RKO (cell line): ENCODE data around the gene KIFAP3.
"Not testable (repeated sequence)": the region's sequence is repeated elsewhere in the genome, so short reads cannot be mapped to it uniquely, and the experiment has no call there.

Source experiments
- DNase-seq: peaks from one replicate; pipeline ENCODE4 v3.0.0-alpha.2; 2016; ENCODE audit warnings: low spot score

KIFAP3 gene

DNA sequence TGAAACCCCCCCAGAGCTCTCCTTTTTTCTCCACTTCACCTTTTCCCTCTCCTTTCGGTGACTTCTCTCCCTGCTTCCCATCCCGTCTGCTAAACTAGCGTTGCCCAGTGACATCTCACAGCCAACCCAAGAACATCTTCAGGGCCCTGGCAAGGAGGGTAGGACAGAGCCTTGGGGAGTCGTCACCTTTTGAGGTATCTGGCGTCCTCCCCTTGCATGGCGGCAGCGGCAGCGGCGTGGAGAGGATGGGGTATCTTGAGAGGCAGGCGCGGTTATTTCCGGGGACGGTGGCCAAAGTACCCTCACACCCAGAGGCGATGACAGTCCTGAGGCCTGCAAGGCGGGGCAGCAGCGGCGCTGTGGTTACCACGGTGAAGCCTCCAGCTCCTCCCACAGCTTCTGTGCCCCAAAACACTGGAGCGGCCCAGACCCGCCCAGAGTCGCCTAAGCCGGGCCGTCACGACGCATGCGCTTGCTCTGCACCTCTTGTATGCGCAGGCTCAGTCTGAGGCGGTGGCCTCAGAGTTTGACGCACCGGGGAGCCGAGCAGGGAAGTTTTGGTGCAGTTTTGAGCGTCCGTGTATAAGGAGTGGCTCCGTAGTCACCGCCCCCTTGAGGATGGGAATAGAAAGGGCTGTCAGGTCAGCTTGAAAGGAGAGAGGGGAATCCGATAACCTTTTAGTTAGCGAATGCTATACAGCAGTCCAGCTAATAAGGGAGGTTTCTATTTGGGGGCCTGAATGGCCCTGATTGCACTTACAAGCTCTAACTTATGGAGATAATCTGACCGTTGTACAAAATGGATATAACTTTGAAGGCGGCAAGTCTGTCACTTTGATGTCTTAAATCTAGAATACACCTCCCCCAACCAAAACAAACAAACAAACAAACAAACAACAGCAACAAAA lies at the start of gene KIFAP3:
KIFAP3 (minus strand) TSS at position 446 of the 908 bp plus-strand sequence; CDS start at position 218, 228 bp downstream.
- peak; percentile 99 for DNase-seq

DNA sequence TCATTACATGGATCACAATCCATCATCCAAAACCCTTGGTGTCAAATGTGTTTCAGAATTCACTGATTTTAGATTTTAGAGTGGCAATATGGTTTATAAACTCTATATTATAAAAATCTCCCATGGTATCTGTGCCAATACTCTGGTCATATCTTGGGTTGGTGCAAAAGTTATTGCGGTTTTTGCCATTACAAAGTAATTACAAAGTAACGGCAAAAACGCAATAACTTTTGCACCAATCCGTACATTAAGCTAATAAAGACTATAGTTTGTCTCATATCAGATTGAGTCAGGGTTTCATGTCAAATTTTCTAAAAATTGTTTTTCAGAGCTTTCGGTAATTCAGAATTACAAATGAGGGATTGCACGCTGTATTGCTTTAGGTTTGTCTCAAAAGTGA lies 47.9 kb upstream of the KIFAP3 start:
- no peak for DNase-seq

DNA sequence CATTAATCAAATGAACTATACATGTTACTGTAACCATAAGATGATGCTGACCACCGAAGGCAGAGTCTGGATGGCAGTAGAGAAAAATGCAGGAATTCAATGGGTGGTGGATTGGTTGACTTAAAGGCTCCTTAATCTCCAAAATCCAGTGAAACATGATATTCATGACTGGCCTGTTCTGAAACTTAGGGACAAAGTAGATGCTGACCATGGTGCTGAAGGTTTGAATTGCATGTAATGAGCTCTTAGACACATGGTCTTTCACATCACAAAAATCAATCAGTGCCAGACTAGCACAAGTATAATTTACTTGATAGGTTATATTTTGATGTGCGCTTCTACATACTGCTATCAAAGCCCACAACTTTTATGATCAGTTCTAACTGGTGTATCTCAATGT lies 40.4 kb upstream of the KIFAP3 start:
- DNase-seq: peak; percentile 57

DNA sequence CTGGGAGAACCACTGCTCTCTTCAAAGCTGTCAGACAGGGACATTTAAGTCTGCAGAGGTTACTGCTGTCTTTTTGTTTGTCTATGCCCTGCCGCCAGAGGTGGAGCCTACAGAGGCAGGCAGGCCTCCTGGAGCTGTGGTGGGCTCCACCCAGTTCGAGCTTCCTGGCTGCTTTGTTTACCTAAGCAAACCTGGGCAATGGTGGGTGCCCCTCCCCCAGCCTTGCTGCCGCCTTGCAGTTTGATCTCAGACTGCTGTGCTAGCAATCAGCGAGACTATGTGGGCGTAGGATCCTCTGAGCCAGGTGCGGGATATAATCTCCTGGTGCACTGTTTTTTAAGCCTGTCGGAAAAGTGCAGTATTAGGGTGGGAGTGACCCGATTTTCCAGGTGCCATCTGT lies 38.6 kb upstream of the KIFAP3 start:
- DNase-seq: not testable (repeated sequence)

DNA sequence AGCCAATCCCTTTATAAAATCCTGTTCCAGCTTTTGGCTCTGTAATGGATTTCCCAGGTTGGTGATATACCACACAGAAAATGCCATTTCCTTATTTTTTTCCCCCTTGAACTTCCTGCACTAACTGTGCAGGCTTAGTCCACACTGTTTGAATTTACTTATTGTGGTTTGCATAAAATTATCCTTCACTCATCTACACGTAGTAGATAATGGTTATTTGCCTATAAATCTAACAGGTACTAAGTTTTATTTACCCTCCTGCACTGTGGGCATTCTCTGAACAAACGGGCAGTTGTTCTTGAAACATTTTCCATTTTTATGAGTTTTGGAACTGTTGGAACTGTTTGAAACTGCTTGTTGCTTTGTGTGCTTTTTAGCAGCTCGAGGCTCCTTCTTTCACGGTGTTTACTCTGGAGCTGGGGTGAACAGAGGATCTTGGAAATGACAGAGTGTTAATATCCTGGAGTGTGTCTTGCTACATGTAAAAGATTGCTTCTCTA lies 23.0 kb upstream of the KIFAP3 start:
- no peak for DNase-seq

DNA sequence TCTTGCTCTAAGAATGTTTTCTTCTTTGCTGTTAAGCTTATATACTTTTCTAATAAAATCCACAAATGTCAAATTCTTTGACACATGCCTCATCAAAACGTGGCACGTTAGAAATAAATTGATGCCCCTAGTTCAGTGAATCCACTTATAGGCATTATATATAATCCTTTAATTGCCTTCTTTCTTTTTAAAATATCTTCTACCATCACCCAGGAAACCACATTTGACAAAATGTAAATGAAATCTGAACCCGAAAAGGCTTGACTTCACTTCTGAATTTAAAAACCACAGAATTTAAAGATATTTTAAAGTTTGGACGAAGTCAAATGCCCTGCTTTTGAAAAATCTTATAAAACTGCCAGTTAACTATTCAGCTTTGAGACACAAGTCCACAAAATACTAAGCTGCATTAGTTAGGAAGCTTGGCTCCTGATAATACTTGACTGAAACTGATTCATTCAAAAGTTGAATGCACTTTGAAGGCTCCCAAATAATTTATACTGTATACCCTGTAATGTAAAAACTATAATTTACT lies 22.4 kb upstream of the KIFAP3 start:
- DNase-seq: no peak

DNA sequence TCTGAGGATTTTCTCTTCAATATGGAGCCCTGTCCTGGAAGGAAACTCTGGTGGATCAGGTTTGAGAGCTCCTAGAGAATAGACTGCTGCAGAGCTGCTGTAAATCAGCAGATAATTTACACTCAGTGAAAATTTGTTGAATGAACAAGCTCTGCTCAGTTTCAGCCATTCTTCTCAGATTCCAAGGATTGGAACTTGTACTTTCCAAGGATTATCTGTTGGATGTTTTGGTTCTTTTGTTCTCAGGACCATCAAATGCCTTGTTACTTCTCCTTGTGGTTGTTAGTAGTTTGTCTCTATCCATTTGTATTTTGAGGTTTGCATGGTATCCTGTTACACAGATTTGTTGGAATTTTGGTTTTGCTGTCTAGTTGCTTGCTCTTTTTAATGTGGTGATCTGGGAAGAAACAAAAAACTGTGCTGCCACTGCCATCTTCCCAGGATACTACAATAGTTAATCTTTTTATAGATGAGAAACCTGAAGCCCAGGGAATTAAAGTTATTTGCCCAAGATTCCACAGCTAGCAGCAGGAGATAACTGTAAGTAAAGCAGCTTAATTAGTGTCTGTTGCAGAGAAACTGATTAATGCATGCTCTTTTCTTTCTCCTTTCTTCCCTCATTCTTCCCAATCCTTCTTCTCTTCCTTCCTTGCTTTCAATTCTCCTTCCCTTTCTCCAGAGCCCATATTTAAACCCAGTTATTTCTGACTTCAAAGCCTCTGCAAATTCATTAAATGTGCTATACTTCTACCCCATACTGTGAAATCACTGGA lies 21.7 kb upstream of the KIFAP3 start:
- DNase-seq: no peak

DNA sequence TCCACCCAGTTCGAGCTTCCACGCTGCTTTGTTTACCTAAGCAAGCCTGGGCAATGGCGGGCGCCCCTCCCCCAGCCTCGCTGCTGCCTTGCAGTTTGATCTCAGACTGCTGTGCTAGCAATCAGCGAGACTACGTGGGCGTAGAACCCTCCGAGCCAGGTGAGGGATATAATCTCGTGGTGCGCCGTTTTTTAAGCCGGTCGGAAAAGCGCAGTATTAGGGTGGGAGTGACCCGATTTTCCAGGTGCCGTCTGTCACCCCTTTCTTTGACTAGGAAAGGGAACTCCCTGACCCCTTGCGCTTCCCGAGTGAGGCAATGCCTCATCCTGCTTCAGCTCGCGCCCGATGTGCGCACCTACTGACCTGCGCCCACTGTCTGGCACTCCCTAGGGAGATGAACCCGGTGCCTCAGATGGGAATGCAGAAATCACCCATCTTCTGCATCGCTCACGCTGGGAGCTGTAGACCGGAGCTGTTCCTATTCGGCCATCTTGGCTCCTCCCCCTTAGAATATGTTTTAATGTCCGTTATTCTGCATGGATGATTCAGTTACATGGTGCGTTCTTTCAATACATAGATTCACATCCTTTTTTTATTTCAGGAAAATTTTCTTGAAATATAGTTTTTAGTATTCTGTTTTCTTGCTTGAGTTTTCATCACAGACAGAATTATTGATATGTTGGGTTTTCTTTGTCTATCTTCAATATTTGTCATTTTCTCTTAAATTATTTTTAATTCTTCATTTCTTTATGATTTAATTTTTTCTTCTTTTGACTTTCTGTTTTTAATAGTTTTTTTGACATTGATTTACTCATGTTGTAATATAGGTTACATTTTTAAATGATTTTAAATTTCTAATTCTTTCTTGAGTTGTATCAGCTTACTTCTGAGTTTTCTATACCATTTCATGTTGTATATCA lies 20.5 kb upstream of the KIFAP3 start:
- DNase-seq: not testable (repeated sequence)

DNA sequence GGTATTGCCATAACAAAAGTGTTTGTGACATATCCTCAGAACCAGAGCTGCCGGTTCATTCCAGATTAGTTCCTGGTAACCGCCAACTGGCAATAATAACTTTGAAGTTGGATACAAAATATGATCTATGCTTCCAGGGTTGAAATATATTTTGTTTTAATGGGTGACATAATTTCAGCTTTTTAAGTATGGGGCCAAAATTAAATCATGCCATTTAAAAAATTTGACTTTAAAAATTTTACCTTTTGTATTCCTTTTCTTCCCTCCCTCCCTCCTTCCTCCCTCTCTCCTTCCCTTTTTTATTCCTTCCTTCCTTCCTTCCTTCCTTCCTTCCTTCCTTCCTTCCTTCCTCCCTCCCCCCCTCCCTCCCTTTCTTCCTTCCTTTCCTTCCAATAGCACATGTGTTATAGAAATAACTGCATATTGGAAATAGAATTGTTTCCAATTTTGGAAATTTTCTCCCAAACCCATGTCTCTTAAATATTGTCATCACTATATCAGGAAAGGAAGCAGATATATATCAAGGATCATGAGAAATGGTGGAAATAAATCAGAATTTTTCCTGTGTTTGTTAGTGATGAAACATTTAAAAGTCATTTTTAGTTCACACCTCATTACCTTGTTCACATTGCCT lies 12.0 kb upstream of the KIFAP3 start:
- no peak for DNase-seq

DNA sequence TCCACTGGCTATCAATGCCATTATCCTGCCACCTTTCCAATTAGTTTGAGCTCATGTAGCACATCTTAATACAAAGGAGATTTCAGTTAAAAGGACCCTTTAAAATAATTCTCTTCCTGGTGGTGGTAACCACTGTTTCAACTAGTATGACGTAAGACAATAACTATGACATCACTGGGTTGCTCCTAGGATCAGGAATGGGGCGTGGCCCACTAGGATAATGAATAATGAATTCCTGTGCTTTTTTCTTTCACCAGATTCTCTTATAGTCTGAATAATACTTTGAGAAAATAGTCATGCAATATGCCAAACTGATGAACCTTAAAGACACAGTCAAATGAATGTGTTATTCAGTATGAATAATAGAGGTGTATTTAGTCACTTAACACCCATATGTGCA lies 10.6 kb upstream of the KIFAP3 start:
- DNase-seq: no peak

DNA sequence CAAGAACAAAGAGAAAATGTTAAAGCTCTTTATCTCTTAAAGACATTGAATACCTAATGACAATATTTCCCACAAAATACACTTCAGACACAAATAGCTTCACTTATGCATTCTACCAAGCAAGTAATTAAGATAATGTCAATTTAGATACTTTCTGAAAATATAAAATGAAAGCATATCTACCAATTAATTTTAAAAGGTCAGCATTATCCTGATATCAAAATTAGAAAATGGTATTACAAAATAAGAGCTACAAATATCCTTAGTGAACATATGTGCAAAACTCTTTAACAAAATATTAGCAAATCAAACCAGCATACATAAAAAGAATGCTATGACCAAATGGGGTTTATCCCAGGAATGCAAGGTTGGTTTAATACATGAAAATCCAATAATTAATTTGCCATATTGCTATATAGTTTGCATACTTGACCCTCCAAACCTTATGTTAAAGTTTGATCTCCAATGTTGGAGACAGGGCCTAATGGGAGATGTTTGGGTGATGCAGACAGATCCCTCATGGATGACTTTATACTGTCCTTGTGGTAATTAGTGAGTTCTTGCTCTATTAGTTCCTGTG lies 4.2 kb upstream of the KIFAP3 start:
- DNase-seq: no peak

DNA sequence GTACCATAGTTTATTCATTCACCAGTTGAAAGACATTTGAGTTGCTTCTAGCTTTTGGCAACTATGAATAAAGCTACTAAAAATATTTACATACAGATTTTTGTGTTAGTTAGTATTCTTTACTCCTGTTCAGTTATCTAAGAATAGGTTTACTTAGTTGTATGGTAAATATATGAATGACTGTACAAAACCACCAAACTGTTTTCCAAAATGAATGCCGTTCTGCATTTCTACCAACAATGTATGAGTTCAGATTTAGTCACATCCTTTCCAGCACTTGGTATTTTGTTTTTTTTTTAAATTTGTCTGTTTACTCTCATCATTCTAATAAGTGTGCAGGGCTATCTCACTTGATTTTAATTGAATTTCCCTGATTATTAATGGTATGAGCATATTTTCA lies 3.4 kb upstream of the KIFAP3 start:
- DNase-seq: no peak

DNA sequence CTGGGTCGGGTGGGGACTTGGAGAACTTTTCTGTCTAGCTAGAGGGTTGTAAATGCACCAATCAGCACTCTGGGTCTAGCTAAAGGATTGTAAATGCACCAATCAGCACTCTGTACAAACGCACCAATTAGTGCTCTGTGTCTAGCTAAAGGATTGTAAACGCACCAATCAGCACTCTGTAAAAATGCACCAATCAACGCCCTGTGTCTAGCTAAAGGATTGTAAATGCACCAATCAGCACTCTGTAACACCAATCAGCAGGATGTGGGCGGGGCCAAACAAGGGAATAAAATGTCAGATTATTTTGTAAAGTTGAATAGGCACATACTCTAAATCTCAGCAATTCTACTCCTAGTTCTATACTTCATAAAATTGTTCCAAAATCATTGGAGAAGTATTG lies 2.5 kb upstream of the KIFAP3 start:
- not testable (repeated sequence) for DNase-seq

DNA sequence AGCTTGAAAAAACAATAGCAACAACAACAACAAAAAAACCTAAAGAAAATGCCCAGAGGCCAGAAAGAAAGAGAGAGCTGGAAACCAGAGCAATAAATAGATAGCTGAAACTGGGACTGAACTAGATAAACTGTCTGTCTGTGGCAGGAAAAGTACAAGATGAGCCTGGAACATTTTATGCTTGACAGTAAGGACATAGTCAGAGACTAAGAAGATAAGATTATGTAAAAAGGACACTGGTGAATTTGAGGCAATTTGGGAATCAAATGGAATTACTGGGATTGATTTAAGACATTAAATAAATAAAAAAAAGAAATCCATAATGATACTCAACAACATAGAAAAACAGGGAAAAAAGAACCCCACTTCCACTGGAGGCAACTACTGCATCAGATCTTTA lies 1.7 kb upstream of the KIFAP3 start:
- no peak for DNase-seq

DNA sequence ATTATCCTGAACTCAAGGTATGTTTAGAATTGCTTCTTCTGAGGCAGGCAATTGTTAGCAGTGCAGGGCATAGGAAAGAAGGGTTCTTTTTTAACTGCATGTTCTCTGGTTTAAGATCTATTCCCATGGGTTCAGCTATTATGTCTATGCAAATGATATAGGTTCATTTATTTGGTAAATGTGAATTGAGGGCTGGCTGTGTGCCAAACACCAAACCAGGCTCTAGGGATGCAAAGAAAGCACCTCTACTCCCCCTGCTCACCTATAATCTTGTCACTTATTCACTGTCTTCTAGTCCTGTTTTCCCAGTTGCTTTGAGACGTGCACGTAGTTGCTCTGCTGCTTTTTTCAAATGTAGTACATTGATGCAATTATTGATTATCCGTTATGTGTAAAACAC lies 691 bp upstream of the KIFAP3 start:
- no peak for DNase-seq

DNA sequence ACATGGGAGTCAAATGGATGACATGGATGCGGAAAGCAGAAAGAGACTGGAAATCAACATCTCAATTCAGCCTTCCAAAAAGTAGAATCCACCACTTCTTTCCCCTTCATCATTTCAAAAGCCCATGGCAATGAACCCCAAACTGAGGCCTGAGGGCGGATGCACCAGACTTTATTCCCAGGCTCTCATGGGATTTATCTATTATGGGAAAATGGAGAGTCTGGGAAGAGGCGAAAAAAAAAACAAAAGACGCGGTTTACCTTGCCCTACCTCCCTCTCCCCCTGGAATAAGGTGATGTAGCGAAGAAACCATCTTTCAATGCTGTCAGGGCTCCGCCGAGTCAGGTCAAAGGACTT lies 624 bp downstream of the KIFAP3 start:
- no peak for DNase-seq

DNA sequence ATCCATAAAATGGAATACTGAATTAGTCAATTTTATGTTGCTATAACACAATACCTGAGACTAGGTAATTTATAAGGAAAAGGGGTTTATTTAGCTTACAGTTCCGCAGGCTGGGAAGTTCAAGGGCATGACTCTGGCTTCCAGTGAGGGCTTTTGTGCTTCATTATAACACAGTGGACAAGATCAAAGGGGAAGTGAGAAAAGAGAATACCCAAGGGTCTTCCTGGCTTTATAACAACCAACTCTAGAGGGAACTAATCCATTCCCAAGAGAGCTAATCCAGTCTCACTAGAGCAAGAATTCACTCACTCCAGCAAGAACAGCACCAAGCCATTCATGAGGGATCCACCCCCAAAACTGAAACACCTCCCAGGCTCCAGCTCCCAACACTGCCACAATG lies 3.1 kb downstream of the KIFAP3 start:
- DNase-seq: no peak

DNA sequence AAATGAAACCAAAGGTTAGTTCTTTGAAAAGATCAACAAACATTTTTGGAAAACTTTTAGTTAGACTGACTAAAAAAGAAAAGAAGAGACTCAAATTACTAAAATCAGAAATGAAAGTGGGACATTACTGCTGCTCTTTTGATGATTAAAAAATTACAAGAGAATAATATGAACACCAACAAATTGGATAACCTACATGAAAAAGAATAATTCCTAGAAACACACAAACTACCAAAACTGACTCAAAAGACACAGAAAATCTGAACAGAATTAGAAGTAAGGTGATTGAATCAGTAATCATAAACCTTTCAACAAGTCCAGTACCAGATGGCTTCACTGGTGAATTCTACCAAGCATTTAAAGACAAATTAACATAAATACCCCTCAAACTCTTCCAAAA lies 5.6 kb downstream of the KIFAP3 start:
- no peak for DNase-seq

DNA sequence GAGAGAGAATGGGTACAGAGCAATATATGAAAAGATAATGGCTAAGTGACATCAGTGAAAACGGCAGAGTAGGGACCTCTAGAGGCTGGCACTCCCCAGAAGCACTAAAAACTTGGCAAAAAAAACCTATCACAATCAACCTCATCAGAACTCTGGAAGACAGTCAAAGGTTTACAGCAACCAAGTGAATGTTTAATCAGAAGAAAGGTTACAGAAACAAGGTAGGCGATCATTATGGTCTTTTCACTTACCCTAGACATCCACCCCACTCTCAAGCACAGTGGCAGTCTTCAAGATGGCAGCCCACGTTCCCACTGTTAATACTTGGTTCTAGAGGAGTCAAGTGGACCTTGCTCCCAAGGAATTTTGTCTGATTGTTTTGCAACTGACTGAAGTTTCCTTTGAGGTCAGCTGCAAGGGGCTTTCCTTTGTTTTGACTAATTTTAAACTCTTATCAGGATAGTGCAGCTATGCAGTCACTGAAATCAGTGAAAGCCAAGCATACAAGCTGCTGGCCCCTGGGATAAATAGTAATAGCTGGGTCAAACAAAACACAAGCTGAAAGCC lies 7.2 kb downstream of the KIFAP3 start:
- no peak for DNase-seq

DNA sequence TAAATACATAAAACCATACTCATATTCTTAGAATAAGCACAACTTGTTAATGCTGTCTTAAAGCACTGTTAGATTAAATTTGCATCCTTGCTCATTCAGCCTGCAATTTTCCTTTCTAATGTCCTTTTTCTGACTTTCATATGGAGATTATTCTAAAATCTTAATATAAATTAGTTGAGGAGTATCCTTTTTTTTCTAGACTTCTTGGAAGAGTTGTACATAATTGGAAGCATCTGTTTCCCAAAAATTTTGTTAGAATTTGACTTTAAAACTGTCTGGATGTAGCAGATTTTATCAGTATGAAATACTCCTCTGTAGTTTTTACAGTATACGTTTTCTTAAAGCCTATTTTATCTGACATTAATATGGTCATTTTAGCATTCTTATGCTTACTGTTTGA lies 9.7 kb downstream of the KIFAP3 start:
- DNase-seq: no peak
